GM19328 (cell line): ENCODE data around the gene ETAA1.
A peak's percentile ranks its signal among the peaks of the same experiment; 100 is the strongest.

Experiments used
- ATAC-seq: cut with Tn5 transposase; IDR thresholded peaks from one replicate; pipeline ENCODE4 v1.9.1; 2021; ENCODE audit warnings: mild to moderate bottlenecking, moderate library complexity; ENCODE audit not compliant: unreplicated experiment

ETAA1 gene

DNA sequence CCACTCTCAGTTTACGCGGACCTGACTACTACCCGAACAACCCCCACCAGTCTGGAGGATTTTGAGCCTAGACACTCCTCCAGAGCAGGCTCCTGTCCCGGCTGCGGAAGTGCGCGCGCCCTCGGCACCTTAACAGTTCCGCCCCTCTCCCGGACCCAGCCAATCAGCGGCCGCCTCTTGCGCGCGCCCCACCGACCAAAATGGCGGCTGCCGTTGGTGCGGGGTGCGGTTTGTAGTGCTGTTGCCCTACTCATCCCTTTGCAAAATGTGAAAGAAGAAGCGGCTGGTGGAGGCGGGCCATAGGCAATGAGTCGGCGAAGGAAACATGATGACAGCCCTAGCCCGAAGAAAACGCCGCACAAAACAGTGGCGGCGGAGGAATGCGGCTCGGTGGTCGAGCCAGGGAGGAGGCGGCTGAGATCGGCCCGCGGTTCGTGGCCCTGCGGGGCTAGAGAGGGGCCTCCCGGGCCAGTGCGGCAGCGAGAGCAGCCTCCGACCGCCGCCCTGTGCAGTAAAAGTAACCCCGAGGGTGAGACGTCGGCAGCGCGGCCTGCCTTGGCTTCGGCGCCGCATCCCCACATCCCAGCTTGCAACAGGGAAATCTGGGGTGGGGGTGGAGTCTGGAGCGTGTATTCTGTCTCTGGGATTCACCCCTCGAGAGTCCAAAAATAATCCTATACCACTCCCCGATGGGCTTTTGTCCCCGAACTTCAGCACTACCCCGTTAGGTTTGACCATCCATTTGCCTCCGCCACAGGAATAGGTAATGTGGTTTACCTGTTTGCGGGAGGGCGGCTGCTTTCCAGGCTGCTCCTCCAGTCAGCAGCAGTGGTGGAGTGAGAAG, at the start of gene ETAA1:
Gene ETAA1, plus strand, starts transcription at position 191 of the 844 bp plus-strand sequence. Its CDS starts 116 bp downstream, at position 307.
- ATAC-seq = peak; percentile 100

DNA sequence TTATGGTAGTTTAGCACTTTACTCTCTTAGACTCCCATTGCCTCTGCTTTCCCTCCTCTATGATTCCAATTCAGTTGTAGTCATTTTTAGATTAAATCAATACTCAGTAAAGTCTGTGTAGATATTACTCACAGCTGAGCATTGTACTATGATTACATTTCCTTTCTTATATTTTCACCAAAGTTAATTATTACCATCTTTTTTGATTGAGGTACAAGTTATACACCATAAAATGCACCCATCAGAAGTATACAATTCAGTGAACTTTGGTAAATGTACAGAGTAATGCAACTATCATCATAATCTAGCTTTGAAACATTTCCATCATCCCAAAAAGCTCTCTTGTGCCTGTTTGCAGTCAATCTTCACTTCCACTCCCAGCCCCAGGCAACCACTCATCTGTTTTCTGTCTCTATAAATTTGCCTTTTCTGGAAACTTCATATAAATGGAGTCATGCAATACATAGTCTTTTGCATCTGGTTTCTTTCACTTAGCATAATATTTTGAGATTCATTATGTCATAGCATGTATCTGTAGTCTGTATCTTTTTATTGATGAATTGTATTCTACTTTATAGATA, 30.2 kb upstream of the ETAA1 start:
- no peak for ATAC-seq

DNA sequence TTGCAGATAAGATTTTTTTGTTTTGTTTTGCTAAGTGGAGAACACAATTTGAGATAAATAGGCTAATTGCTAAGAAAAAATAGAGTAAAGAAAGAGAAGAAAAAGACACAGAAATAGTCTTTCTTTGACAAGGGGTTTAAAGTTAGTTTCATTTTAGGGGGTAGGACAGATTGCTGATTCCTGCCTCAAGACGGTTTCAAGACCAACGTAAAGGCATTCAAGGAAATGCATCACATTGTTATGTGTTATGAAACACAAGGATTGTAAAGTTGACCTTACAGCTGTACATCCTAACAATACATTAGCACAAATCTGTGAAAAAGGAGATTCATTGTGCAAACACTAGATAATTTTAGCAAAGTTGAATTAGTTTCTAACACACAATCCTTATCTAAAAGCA, 22.7 kb upstream of the ETAA1 start:
- ATAC-seq = no peak

DNA sequence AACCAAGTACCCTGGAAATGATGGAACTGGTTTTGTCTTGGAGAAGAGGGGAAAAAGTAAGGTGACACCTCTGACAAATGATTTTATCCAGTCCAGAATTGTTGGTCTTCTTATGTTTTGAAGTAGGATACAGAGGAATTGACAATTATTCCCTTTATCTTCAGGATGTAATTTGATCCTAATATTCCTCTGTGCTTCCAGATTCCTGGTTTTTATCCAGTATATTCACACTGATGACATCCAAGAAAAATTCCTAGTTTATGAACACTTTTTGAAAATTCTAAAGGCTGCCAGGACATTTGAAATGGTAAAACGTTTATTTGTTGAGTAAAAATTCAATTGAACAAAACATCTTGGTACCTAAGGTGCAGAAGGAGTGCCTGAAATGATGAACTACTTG, 22.2 kb upstream of the ETAA1 start:
- no peak for ATAC-seq

DNA sequence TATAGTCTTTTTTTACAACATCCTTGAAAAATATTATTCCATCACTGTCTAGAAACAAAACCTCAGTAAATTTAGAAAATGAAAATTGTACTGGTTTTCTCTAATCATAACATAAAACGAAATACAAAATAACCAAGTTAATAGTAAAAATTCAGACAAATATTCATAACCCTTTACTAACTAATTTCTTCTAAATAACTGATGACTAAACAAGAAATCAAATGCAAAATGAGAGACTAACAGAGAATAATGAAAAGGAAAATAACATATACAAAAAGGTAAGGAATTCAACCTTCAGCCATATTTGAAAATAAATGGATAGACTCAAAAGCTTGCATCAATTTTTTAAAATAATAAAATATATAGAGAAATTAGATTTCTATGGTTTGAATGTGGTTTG, 18.6 kb upstream of the ETAA1 start:
- no peak for ATAC-seq

DNA sequence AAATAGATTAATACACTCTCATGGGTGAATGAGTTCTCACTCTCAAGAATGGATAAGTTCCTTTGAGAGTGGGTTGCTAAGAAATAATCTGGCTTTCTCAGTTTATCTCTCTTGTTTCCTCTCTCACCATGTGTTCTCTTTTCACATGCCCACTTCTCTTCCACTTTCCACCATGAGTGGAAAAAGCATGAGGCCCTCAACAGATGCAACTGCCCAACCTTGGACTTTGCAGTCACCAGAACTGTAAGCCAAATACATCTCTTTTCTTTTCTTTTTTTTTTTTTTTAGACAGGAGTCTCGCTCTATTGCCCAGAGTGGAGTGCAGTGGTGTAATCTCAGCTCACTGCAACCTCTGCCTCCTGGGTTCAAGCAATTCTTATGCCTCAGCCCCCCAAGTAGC, 18.1 kb upstream of the ETAA1 start:
- no peak for ATAC-seq

DNA sequence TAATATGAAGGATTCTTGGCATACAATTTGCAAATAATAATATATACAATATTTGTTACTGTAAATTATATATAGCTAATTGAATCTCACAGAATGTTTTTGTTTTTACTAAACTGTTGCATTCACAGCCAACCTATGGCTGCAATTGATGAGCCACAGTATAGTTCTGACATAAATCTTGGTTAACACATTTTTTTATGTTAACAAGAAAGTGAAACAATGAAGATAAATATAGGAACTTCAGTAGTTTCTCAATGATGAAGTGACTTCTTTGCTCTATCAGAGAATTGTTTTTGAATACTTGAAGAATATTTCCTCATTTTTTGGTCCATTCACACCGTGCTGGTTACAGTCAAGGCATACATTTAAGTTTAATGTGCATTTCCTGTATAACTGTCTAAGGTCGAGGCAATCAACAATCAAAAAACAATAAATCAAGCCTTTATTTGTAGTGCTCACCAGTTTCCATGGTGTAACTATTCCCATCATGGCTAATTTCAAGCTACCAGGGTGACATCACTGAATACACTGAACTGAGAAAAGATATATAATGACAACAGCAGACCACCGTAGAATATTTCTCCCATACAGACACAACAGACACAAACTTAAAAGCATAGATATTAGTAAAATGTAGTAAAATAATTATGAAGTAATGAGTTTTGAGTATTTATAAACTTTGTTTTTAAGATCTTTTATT, 12.9 kb upstream of the ETAA1 start:
- no peak for ATAC-seq

DNA sequence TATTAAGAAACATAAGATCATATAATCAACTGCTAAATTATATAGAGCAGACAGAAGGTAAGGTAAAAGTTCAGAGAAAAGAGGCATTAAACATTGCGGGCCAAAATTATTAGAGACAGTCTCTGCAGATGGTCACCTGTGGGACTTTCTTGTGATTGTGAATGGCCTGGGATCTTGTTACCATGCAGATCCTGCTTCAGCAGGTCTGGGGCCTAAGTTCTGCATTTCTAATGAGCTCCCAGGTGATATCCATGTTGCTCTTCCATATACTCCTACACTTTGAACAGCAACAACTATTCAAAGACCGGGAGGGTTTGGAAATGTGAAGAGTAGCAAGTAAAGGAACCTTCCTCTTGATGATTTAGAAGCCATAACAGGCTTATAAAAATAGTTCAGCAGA, 8.5 kb upstream of the ETAA1 start:
- no peak for ATAC-seq

DNA sequence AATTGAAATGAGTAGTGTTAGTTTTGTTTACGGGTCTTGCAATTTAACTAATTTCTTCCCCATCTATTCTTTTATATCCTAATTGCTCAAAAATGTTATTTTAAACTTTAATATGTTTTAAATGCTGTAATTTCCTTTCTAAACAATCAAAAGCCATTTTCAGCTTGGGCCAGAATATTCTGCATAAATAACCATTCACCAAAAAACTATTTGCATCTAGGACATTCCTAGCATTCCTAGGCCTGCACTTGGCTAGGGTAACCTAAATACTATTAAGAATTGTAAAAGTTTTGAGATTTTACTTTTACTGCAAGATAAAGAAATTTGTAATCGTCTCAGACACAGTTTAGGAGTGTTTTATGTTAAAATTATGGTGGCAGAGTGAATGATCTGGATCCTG, 7.8 kb upstream of the ETAA1 start:
- ATAC-seq = no peak

DNA sequence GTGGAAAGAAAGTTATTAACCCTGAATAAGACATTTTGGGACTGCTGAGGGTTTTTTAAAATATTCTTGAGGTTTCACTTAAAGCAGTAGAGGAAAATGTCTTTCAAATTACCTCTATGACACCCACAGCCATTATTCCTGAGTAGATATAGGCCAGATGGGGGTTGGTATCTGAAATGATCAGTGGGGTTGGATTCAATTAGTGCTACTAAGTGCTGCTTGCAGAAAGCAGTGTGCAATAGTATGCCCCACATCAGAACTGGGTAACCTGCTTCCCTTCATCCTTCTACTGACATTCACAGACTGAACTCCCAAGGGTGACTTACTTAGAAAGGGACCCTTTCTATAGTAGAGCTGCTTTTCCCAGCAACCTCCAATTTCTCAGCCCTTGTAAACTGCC, 7.3 kb upstream of the ETAA1 start:
- ATAC-seq = no peak

DNA sequence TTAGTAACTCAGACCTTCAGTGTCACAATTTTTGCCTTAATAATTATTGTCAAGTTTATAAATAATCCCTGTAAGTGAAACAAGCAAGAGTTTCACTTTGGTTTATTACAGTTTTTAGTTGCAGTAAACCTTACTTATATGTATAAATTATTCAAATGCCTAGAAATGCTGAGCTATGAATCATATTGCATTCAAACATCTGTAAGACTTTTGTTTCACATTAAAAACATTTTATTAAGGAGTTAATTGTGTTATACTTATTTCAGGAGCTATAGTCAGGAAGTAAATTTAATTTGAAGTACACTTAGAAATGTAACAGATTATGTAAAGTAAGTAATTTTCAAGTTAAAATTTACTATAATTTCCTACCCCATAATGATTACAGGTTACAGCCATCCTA, 3.9 kb upstream of the ETAA1 start:
- ATAC-seq = no peak

DNA sequence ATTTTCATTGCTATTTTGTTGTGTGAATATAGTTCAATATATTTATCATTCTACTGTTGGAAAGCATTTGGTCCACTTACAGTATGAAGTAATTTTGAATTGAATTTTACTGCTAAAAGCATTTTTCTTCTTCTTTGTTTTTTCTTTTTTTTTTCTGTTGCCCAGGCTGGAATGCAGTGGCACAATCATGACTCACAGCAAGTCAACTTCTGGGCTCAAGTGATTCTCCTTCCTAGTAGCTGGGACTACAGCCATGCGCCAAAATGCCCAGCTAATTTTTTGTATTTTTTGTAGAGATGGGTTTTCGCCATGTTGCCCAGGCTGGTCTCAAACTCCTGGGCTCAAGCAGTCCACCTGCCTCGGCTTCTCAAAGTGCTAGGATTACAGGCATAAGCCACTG, 2.4 kb upstream of the ETAA1 start:
- ATAC-seq = no peak

DNA sequence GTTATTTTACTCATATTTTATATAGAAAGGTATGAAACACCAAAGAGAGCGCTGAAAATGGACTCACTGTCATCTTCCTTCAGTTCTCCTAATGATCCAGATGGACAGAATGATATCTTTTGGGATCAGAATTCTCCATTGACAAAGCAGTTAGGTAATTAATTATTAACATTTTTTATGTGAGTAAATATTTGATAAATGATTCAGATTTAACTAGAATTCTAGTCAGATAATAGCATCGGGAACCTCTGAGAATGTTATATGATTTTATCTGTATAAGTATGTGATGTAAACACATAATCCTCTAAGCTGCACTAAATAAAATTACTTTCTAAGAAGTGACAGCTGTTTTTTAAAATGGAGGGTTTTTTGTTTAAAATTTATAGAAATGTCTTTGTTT, 2.0 kb downstream of the ETAA1 start:
- no peak for ATAC-seq

DNA sequence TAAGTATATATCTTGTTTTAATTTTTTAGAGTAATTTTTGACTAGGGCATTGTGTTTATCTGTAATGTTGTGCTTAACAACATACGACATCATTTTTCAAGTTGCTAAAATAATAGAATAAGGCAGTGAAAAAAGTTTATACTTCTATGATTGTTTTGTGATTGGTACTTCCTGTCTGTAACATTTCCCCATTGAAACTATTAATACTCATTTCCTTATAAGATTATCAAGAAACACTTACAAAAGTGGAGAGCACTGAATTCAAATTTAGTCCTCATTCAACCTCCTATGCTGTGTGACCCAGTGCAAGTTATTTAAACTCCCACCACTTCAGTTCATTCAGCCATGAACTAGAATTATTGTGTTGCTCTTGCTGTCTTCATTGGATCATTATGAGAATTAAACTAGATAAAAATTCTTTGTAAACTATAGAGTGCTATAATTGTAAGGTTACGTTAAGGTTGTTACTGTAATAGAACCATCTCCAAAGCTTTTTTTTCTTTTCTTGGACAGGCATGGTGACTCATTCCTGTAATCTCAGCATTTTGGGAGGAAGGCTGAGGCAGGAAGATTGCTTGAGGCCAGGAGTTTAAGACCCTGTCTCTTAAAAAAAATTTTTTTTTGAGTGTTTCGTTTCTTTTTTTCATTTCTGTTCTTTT, 2.8 kb downstream of the ETAA1 start:
- ATAC-seq = no peak

DNA sequence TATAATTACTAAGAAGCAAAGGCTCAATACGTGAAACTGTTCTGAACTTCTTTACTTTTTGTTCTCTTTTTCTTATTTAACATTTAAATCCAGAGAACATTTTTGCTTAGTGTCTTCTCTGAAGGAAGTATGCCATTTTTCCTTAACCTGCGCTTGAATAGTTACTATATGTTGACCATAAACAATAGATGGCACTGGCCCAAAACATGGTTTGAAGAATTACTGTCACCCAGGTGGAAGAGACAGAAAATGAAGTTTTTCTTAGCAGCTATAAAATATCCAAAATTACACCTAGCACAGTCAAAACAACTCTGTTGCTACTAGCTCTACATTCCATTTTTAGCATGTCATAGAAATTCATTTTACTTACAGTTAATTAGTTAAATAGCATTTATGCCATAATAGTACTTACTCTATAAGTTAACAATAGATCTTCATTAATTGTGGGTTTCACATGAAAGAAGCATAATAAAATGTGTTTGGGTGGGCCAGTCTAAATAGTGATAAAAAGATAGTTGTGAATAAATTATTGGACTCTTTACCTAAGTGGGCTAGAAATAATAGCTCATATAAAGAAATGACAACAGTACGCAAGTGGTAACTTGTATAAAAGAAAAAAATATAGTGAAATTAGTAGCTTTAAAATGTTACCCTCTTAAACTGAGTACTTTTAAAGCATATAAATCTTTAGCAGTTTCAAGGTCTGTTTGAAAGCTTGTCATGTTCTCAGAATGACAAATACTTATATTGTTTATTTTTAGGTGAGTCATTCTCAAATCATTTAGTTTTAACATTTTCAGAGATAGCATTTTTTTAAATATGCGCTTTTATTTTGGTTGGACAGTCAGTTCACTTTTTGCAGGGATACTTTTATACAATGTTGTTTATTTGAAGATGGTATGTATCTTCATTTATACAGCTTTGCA, 3.7 kb downstream of the ETAA1 start:
- ATAC-seq = no peak

DNA sequence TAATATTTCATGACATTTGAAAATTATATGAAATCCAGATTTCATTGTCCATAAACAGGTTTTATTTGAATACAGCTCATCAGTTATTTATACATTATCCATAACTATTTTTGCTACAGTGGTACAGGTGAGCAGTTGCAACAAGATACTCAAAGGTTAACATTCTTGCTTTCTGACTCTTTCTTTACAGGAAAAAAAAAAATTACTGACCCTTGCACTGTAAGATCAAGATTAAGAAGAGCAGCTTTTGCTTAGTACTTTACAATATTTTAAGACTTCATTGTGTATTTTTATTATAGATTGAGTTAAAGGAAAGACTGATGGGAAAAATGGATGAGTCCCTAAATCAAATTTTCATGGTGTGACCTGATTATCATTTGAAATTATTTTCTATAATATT, 11.2 kb downstream of the ETAA1 start:
- ATAC-seq = no peak

DNA sequence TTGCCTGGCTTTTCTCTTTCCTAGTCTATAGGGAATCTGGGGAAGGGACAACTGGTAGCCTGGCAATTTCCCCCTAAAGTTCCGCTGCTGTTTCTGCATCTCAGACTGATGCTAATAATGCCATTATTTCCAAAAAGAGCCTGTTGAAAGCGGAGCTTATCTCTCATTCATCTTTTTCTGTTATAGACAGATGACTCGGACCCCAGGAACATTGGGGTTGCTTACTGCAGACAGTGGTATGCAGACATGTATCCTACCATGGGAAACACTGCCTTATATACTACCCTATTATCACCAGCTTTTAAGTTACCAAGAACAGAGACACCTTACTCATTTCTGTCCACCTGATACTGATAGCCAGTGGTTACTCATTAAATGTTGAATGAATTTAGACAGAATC, 15.3 kb downstream of the ETAA1 start:
- ATAC-seq = no peak

DNA sequence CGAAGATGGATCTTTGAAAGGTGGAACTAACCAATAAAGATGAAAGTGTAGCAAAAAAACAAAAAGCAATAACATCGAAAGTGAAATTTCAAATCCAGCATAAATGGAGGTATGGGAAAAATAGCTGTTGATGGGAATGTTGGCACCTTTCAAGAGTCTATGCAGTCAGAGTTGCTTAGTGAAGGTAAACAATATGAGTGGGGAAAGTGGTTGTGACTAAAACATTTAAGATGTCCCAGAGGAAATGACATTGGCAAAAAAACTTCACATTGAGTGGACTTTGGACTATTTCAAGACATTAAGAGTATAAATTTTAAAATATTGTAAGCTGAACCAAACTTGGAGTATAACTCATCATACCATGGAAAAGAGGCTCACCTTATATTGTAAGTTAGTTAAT, 17.7 kb downstream of the ETAA1 start:
- ATAC-seq = no peak

DNA sequence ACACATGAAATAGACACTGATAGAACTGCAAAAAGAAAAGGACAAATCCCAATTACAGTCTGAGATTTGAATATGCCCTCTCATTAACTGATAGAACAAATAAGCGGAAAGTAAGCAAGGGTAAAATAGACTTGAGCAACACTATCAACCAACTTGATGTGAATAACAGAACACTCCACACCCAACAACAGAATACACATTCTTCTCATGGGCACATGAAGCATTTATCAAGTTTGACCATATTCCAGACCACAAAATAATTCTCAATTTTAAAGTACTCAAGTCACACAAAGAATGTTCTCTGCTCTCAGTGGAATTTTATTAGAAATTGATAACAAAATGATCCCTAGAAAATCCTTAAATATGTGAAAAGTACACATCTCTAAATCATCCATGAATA, 19.0 kb downstream of the ETAA1 start:
- ATAC-seq = no peak

DNA sequence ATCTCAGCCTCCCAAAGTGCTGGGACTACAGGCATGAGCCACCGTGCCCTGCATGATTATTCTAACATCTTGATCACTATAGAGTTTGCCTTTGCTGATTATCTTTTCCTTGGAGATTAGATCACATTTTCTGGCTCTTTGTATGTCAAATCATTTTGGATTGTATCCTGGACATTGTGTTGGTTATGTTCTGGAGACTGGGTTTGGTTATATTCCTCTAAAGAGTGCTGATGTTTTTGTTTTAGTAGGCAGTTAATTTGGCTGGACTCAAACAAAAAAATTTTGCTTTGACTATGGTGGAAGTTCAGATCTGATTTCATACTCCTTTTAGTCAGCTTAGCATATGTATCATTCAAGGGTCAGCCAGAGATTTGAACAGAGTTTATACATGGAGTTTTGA, 26.4 kb downstream of the ETAA1 start:
- no peak for ATAC-seq

DNA sequence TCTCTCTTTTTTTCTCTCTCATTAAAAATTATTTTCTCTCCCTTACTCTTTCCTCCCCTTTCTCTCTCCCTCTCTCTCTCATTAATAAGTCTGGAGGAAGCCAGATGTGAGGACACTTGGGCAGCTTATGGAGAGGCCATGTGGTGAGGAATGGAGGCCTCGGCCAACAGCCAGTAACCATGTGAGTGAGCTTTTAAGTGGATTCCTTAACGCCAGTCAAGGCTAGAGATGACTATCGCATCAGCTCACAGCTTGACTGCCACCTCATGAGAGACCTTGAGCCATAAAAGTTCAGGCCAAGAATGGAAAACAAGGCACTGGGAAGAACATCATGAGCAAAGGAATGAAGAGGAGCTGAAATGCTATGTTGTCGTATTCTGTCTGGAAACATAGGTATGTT, 39.1 kb downstream of the ETAA1 start:
- ATAC-seq = no peak
